Lung (tissue), 12 donors: ENCODE results near the gene GRB7. TPM values are rescaled to one million over a fixed set of nuclear protein-coding genes. Genes with fewer than 3 reads are reported as not detected.
A peak's percentile ranks its signal among the peaks of the same experiment; 100 is the strongest.

Source experiments
- ATAC-seq: fragments of 200-7000 bp; cut with Tn5 transposase; one replicate; pipeline ENCODE4 v1.9.1; 2020; ENCODE audit warnings: moderate number of reproducible peaks; ENCODE audit not compliant: insufficient read depth, low FRiP score
- DNase-seq, 3 donors: peaks; one replicate each; pipeline ENCODE4 v3.0.0-alpha.2; 2013 to 2017
- H3K27ac ChIP-seq, 2 donors: one replicate each; pipeline ENCODE4 v1.5.1; 2013; ENCODE audit warnings: mild to moderate bottlenecking in 2 of 2, moderate library complexity in 2 of 2, control low read depth in 1 of 2, inconsistent platforms in 1 of 2, low read depth in 1 of 2, low read length in 1 of 2
- H3K27me3 ChIP-seq, 3 donors: one replicate each; pipeline ENCODE4 v1.5.1; 2013; ENCODE audit warnings: low read length in 2 of 3; ENCODE audit not compliant: control insufficient read depth in 3 of 3, insufficient read depth in 3 of 3
- H3K36me3 ChIP-seq, 4 donors: one replicate each; pipeline ENCODE4 v1.5.1; 2013; ENCODE audit warnings: low read length in 4 of 4, mild to moderate bottlenecking in 1 of 4, moderate library complexity in 1 of 4; ENCODE audit not compliant: control insufficient read depth in 4 of 4, insufficient read depth in 4 of 4
- H3K4me1 ChIP-seq, 5 donors: one replicate each; pipeline ENCODE4 v1.5.1; 2013; ENCODE audit warnings: low read length in 5 of 5, mild to moderate bottlenecking in 2 of 5, moderate library complexity in 1 of 5; ENCODE audit not compliant: control insufficient read depth in 5 of 5, insufficient read depth in 5 of 5
- H3K4me3 ChIP-seq: one replicate; pipeline ENCODE4 v1.5.1; 2013; ENCODE audit warnings: mild to moderate bottlenecking, control low read depth, moderate library complexity
- H3K9ac ChIP-seq, 2 donors: one replicate each; pipeline ENCODE4 v1.5.1; 2013; ENCODE audit warnings: low read length in 2 of 2, control low read depth in 1 of 2; ENCODE audit not compliant: insufficient read depth in 1 of 2
- H3K9me3 ChIP-seq, 4 donors: one replicate each; pipeline ENCODE4 v1.5.1; 2013; ENCODE audit warnings: low read length in 3 of 4, mild to moderate bottlenecking in 1 of 4, moderate library complexity in 1 of 4; ENCODE audit not compliant: control insufficient read depth in 4 of 4, insufficient read depth in 3 of 4
- CTCF ChIP-seq: IDR thresholded peaks from 2 replicates; pipeline ENCODE4 v1.5.1; 2012; ENCODE audit warnings: mild to moderate bottlenecking; ENCODE audit errors: control extremely low read depth, extremely low read depth
- WGBS, 2 donors: extraction: QIAGEN DNeasy Blood & Tissue Kit; methylation state at CpG; one replicate each; pipeline ENCODE4 v1.1.7; 2013; 5-methylcytosine and 5-hydroxymethylcytosine counted together
- polyA plus RNA-seq, 2 donors: library from polyadenylated mRNA; stranded (reverse); fragments of 200-250 nt; gene quantifications; one replicate each; pipeline ENCODE4 v1.2.1, GENCODE V29; 2013
- total RNA-seq, 2 donors: library from RNA; depleted of rRNA in 1 of 2; stranded (reverse); fragments of >200 nt in 1 of 2; gene quantifications; one replicate each; pipeline ENCODE4 v1.2.1, GENCODE V29; 2014 to 2021
- donor health status: control.
- donor health status: control.
- donor health status: Bipolar disorder and iron deficiency.
- donor health status: healthy.
- donor health status: DM: yes; HTN: yes; CAD: no.

GRB7 gene
- total and polyA plus RNA-seq, 4 donors = 6.6 to 25.5 (median 16.6) TPM

DNA sequence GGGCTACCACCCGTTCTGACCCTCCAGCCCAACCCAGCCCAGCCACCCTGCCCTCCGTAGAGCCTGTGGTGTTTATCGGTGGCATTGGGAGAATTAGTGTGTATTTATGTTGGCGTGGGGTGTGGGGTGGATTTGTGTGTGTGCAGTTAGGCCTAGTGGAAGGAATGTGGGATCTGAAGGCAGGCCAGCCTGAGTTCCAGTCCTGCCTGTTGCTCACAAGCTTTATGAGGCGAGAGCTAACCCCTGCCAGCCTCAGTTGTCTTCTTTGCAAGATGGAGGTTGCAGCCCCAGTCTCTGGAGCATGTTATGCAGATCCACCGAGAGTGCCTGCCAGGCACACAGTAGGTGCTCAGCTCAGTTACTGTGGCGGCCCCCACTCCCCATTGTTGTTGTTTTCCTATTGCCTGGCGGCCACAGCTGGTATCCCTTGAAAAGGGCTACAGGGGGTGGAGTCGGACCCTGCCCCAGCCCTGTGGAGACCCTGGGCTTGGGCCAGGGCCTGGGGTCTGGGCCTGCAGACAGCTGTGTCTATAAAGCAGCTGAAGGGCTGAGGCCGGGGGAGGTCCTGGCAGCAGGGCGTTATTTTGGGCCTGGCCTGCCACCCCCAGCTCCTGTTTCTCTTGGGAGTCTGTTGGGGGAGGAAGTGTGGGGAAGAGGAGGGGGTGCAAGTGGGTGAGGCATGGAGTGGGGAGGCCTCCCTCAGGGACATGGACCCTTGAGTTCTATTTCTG lies 32.8 kb upstream of the GRB7 start:
- peak; percentile 26 to 51 (median 48) for DNase-seq
- no peak for ATAC-seq
- H3K4me3 ChIP-seq = no peak overlapping the region

GRCh38 chr17:39705786-39706348 lies 31.9 kb upstream of the GRB7 start:
- Histone ChIP-seq H3K9ac (peak overlapping the region in 1 of 2 donors; percentile 3), H3K4me1 (peaks cover 3 to 47% (median 21%) of the 10 kb centered on the region in 5 donors), H3K9me3 (no peaks in the 10 kb centered on the region), H3K27me3 (no peaks in the 10 kb centered on the region), H3K36me3 (peaks cover 0 to 27% (median 16%) of the 10 kb centered on the region in 4 donors), H3K27ac (peak overlapping the region; percentile 52 to 85), H3K4me3 (no peak overlapping the region)
- peak; percentile 70 for ATAC-seq
- WGBS, 2 donors = 65 to 86% methylated on average over 12 of the region's 12 CpGs
- TF ChIP-seq CTCF = no peak
- peak; percentile 55 to 82 (median 67) for DNase-seq

More for the DNA sequence above, 32.8 kb upstream of the GRB7 start:
- Histone ChIP-seq H3K36me3 (peaks cover 0 to 22% (median 14%) of the 10 kb centered on the region in 4 donors), H3K9me3 (no peaks in the 10 kb centered on the region), H3K27ac (peak overlapping the region; percentile 52 to 78), H3K27me3 (no peaks in the 10 kb centered on the region), H3K4me1 (peaks cover 3 to 47% (median 21%) of the 10 kb centered on the region in 5 donors), H3K9ac (peak overlapping the region in 1 of 2 donors; percentile 3)
- TF ChIP-seq CTCF = no peak
- 57 to 73% methylated on average over 11 of the region's 11 CpGs for WGBS, 2 donors

GRCh38 chr17:39706383-39706782 lies 31.4 kb upstream of the GRB7 start:
- Histone ChIP-seq H3K27ac (peak overlapping the region in 1 of 2 donors; percentile 85), H3K27me3 (no peaks in the 10 kb centered on the region), H3K36me3 (peaks cover 0 to 30% (median 18%) of the 10 kb centered on the region in 4 donors), H3K9me3 (no peaks in the 10 kb centered on the region), H3K4me3 (no peak overlapping the region), H3K9ac (no peak overlapping the region), H3K4me1 (peaks cover 3 to 47% (median 20%) of the 10 kb centered on the region in 5 donors)
- no peak for ATAC-seq
- 74 to 82% methylated on average over 8 of the region's 8 CpGs for WGBS, 2 donors
- TF ChIP-seq CTCF = no peak
- DNase-seq = no peak
